ENCODE data around the gene COL25A1.
"Not testable (repeated sequence)": the region's sequence is repeated elsewhere in the genome, so short reads cannot be mapped to it uniquely, and the experiment has no call there.

The COL25A1 gene

GRCh38 chr4:109166126-109166525, 136.3 kb downstream of the COL25A1 start:
- DNase-seq: no peak

DNA sequence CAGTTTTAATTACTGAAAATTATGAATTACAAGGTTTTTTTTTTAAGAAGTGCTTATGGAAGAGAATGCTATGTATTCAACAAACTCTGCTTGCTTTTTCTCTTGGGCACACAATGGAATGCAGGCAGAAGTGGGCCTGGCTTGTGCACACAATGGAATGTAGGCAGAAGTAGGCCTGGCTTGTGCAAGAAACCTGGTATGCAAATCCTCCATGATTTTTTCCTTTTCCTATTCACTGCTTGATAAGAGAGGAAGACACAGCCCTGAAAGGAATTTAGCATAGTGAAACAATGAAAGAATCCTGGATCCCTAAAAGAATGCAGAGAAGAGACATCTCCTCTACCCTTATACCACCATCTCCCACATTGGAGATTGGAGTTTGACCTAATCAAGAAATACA, 138.4 kb downstream of the COL25A1 start:
- no peak for DNase-seq

DNA sequence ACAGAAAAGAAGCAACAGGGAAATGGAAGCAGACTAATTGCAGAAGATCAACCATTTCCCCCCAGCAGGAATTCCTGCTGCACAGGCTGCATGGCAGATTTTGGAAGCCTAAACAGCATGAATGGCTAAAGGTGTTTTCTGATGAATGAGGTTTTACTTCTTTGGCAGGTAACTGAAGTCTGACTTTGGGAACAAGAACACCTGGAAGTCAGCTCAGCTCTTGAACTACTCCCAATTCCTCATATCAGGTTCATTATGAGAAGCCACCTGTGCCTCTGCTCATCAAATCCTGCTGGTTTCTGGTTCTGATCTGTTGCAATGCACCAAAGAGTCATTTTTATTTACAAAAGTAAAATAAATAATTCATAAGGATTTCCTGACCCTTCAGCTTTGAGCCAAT, 139.0 kb downstream of the COL25A1 start:
- DNase-seq: no peak

DNA sequence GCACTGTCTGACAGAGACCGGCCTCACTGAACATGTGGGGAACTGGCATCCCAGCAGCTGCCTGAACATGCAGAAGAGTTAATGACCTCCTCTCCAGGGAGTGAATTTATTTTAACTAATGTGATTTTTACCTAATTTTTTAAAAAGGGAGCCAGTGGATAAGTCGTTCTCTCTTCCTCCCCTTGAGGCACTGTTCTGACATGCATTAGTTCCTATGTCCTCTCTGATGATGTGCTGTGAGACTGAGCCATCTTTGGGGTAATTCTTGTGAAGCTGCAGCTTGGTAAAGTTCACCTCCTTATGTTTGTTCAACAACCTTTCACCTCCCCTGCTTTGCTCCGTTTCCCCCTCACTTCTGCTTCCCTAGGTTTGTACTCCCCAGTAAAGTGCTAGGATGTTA, 139.7 kb downstream of the COL25A1 start:
- DNase-seq: no peak

GRCh38 chr4:109160494-109160893, 142.0 kb downstream of the COL25A1 start:
- DNase-seq: no peak

DNA sequence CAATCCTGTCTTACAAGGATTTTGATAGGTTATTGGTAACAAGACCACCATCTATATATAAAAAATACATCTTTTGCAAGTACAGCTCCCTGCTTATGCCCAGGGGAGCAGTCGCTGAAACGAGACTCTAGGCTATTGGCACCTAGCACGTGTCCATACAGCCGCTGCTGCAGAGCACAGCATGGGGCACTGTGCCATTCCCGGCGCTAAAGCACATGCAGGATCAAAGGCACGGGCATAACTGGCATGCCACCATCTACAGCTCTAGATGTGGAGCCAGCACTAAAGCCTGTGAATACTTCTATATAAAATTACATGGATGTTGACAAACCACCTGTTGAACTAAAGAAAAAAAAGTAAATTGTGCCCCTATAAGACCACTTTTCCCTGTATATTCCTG, 144.8 kb downstream of the COL25A1 start:
- DNase-seq: no peak

DNA sequence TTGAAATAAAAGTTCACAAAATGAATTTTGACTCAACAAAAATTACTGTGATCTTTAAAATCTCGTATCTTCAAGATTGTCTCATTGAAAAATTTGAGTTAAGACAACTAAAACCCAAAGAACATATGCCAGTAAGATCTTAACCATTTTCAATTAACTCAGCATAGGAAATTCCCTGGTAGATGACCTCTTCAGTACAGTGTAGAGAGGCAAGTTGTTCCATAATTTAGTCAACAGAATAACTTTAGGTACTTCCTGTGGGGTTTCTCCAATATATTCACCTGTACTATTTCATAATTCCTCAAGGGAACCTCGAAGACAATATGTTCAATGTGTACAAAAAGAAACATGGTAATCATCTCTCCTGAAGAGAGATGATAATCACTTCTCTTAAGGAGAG, 145.3 kb downstream of the COL25A1 start:
- no peak for DNase-seq

DNA sequence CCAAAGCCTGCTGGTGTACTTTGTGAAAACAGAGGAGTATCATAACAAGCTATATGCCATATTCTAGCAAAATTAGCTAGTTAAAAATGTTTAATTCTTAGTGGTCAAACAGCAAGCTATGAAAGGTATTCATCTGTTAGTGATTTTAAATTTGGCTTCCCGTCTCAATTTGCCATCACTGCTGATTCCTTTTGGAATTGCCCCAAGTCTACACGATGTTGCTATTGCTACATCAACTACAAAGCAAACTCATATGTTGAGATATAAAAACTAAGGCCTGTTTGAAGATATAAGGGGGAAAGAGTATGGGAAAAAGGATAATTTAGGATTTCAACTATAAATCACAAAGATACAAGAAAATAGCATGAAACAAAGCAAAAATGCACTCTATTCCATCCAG, 146.1 kb downstream of the COL25A1 start:
- DNase-seq: no peak

DNA sequence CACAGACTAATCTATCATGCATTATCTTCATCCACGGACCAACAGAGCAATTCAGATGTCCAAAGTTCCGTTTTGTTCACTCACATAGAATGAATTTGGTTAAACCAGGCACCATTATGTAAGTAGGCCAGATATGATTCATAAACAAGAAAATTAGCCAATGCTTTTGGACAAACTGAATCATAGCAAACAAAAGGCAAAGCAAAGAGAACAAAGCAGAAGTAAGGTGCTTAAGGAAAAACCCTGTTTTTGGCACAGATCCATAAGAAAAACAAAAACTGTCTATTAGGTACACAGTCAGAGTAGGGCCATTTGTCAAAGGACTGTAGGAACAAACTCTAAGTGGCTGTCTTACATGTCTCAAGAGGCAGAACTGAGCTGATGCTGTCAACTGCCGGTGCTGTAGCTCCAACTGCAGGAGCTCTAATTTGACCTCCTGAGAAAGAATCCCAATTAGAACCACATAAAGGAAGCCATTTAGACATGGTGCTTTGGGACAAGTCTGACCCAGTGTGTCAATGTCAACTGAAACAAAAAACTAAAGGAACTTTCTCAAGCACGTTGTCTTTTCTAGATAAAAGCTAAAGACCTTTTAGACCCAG, 146.7 kb downstream of the COL25A1 start:
- no peak for DNase-seq

DNA sequence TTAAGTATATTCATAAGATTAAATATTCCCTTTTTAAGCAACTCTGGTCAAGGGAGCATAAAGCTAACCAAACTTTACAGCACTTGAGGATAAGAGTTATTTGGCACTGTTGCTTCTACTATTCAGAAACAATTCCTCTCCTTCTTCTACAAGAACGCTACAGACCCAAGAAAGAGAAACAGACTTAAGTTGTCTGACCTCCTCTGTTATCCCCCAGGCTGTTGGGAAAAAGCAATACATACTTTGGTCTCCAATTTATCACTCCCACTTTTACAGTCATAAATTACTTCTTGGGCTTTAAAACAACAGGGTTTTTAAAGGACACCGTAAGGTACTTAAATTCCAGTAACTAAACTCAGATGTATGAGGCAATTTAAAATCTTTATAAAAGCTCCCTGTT, 147.4 kb downstream of the COL25A1 start:
- DNase-seq: no peak

- DNase-seq: no peak
These were observed 148.0 kb downstream of the COL25A1 start for GRCh38 chr4:109154424-109154823.

GRCh38 chr4:109149836-109150235, 152.6 kb downstream of the COL25A1 start:
- no peak for DNase-seq

- DNase-seq: no peak
These were observed 153.8 kb downstream of the COL25A1 start for GRCh38 chr4:109148577-109149075.

GRCh38 chr4:109147135-109147534, 155.3 kb downstream of the COL25A1 start:
- DNase-seq: no peak

GRCh38 chr4:109146499-109146898, 156.0 kb downstream of the COL25A1 start:
- DNase-seq: no peak

DNA sequence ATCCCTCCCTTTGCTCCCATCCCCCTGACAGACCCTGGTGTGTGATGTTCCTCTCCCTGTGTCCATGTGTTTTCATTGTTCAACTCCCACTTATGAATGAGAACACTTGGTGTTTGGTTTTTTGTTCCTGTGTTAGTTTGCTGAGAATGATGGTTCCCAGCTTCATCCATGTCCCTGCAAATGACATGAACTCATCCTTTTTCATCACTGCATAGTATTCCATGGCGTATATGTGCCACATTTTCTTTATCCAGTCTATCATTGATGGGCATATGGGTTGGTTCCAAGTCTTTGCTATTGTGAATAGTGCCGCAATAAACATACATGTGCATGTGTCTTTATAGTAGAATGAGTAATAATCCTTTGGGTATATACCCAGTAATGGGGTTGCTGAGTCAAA, 164.3 kb downstream of the COL25A1 start:
- not testable (repeated sequence) for DNase-seq

DNA sequence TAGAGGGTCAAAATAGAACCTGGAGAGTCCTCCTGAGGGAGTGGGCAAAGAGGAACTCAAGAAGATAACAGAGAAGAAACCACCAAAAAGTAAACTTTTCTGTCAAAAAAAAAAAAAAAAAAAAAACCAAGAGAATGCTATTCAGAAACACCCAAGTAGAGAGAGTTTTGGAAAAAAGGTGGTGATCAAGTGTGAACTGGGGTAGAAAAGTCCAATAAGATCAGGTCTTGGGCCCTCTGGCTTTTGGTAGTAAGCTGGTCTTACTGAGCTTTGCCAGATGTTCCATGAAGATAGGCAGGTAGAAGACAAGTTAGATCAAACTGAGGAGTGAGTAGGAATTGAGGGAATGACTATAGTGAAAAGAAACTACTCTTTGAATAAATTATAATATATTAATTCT, 167.5 kb downstream of the COL25A1 start:
- DNase-seq: no peak

DNA sequence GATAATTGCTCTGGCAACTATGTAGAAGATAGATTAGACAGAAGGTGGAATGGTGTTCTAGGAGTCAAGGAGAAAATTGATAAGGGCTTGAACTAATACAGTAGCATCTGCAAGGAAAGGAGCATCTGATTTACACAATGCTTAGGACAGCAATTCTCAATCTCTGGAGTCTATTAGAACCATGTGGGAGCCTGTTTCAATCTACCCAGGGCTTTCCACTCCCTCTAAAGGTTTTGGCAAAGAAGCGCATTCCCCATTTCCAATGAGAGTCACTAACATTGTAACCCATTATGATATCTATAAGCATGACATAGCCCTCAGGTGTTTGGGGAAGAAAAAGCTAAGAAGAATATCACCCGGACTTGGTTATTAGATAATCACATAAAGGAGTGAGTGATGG, 168.2 kb downstream of the COL25A1 start:
- no peak for DNase-seq

GRCh38 chr4:109131559-109131958, 170.9 kb downstream of the COL25A1 start:
- DNase-seq: no peak

DNA sequence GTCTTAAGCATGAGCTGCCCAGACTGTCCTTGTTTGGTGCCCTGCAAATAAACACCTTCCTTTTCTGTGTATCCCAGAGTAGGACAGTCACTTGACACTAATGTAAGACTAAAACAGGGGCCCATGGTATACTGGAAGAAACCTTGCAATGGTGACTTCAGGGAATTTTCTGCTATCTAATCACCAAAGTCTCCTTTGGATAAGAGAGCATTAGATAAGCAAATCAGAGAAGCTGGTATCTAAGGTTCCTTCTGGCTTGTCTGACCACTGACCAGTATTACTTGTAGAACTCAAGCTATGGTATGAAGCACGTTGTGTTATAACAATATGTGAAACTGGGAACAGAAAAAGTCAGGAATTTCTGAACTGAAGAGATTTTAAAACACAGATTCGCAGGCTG, 173.9 kb downstream of the COL25A1 start:
- DNase-seq: no peak

- no peak for DNase-seq
These were observed 174.6 kb downstream of the COL25A1 start for GRCh38 chr4:109127866-109128265.

GRCh38 chr4:109126856-109127255, 175.6 kb downstream of the COL25A1 start:
- no peak for DNase-seq

DNA sequence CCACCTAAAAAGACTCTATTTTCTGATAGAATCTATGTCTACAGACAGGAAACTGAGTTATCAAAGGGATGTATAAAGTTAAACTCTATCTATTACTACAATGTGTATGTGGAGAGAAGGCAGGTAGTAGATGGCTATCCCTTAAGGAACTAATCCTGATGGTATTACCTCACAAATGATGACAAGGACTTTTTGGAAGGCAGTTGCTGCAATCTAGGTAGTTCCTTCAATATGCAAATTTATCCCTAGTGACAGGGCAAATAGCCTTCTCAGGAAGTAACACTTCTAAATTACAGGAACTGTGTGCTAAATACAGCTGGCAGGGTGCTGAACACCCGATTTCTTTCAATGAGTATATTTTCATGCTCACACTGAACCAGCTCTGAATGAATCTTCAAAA, 177.4 kb downstream of the COL25A1 start:
- DNase-seq: no peak

- DNase-seq: no peak
These were observed 178.5 kb downstream of the COL25A1 start for GRCh38 chr4:109123951-109124350.

- DNase-seq: no peak
These were observed 180.9 kb downstream of the COL25A1 start for GRCh38 chr4:109121561-109121960.
